Left ventricle myocardium inferior (tissue), 1 donor: Measurements from ENCODE around the gene WDR49. TPM values are rescaled to one million over a fixed set of nuclear protein-coding genes. Genes with fewer than 3 reads are reported as not detected.
"Not testable (repeated sequence)": the region's sequence is repeated elsewhere in the genome, so short reads cannot be mapped to it uniquely, and the experiment has no call there.

ENCODE experiments used
- DNase-seq: peaks from one replicate; pipeline ENCODE4 v3.0.0-alpha.2; 2020
- H3K27ac ChIP-seq: fragments of 200-600 bp; replicated peaks from 2 replicates; pipeline ENCODE4 v1.8.0; 2021
- H3K27me3 ChIP-seq: fragments of 200-600 bp; 2 replicates; pipeline ENCODE4 v1.8.0; 2021; ENCODE audit warnings: low read depth
- H3K36me3 ChIP-seq: fragments of 200-600 bp; 2 replicates; pipeline ENCODE4 v1.8.0; 2021
- H3K4me1 ChIP-seq: fragments of 200-600 bp; 2 replicates; pipeline ENCODE4 v1.8.0; 2021
- H3K4me3 ChIP-seq: fragments of 200-600 bp; 2 replicates; pipeline ENCODE4 v1.8.0; 2021; ENCODE audit warnings: mild to moderate bottlenecking, moderate library complexity
- H3K9me3 ChIP-seq: fragments of 200-600 bp; replicated peaks from 2 replicates; pipeline ENCODE4 v1.8.0; 2021
- CTCF ChIP-seq: fragments of 200-600 bp; IDR thresholded peaks from 2 replicates; pipeline ENCODE4 v1.8.0; 2021; ENCODE audit warnings: antibody characterized with exemption, mild to moderate bottlenecking, borderline replicate concordance
- intact Hi-C: fragments of 100-400 bp; cut with micrococcal nuclease; formaldehyde crosslinking; loops from one replicate; pipeline ENCODE4 v1.11.0; 2022
- total RNA-seq: library from RNA; stranded (reverse); fragmentation: NEBNext Ultra II Directional; extraction: Animal tissue kit (Norgen Biotek cat#: 25700); gene quantifications from one replicate; pipeline ENCODE4 v1.2.1, GENCODE V29; 2021
- donor health status: DM: no; HTN: yes; CAD: no; lungs with severe emphysema.

Gene WDR49
- total RNA-seq, 1 donor from 2014 or later: 3.7 TPM

- Histone ChIP-seq H3K36me3 (no peaks in the 10 kb centered on the region), H3K4me3 (no peak overlapping the region), H3K9me3 (peaks cover 4% of the 10 kb centered on the region), H3K4me1 (no peaks in the 10 kb centered on the region), H3K27ac (no peak overlapping the region), H3K27me3 (no peaks in the 10 kb centered on the region)
- TF ChIP-seq CTCF: no peak
- DNase-seq: no peak
- intact Hi-C loops: no loop called here
These were observed 22.3 kb downstream of the WDR49 start for GRCh38 chr3:167631471-167631870.

GRCh38 chr3:167626490-167626889, 27.3 kb downstream of the WDR49 start:
- intact Hi-C loops: no loop called here
- no peaks in the 10 kb centered on the region for H3K4me1 ChIP-seq
- no peak overlapping the region for H3K27ac ChIP-seq
- H3K9me3 ChIP-seq: no peaks in the 10 kb centered on the region
- no peak for DNase-seq
- no peaks in the 10 kb centered on the region for H3K27me3 ChIP-seq
- no peak overlapping the region for H3K4me3 ChIP-seq
- no peak for TF ChIP-seq CTCF
- no peaks in the 10 kb centered on the region for H3K36me3 ChIP-seq

- Histone ChIP-seq H3K4me3 (no peak overlapping the region), H3K9me3 (no peaks in the 10 kb centered on the region), H3K4me1 (no peaks in the 10 kb centered on the region), H3K36me3 (no peaks in the 10 kb centered on the region), H3K27ac (no peak overlapping the region), H3K27me3 (no peaks in the 10 kb centered on the region)
- no peak for DNase-seq
- intact Hi-C loops: no loop called here
- TF ChIP-seq CTCF: no peak
These were observed 38.7 kb downstream of the WDR49 start for GRCh38 chr3:167615030-167615429.

- H3K9me3 ChIP-seq, H3K27me3 ChIP-seq, H3K4me3 ChIP-seq, intact Hi-C loops, H3K4me1 ChIP-seq, DNase-seq, H3K27ac ChIP-seq, H3K36me3 ChIP-seq: not testable (repeated sequence)
These were observed 39.5 kb downstream of the WDR49 start for GRCh38 chr3:167614196-167614595.

GRCh38 chr3:167611718-167612117, 42.0 kb downstream of the WDR49 start:
- H3K36me3 ChIP-seq: no peaks in the 10 kb centered on the region
- H3K4me1 ChIP-seq: no peaks in the 10 kb centered on the region
- H3K27me3 ChIP-seq: no peaks in the 10 kb centered on the region
- H3K4me3 ChIP-seq: no peak overlapping the region
- H3K9me3 ChIP-seq: no peaks in the 10 kb centered on the region
- DNase-seq: no peak
- no peak overlapping the region for H3K27ac ChIP-seq
- intact Hi-C loops: no loop called here
- TF ChIP-seq CTCF: no peak

GRCh38 chr3:167609156-167609555, 44.6 kb downstream of the WDR49 start:
- Histone ChIP-seq H3K4me3 (no peak overlapping the region), H3K36me3 (no peaks in the 10 kb centered on the region), H3K4me1 (no peaks in the 10 kb centered on the region), H3K27ac (no peak overlapping the region), H3K9me3 (no peaks in the 10 kb centered on the region), H3K27me3 (no peaks in the 10 kb centered on the region)
- intact Hi-C loops: no loop called here
- no peak for DNase-seq
- no peak for TF ChIP-seq CTCF
